Fibroblast of lung (primary cell): Measurements from ENCODE around the gene SPANXN3. TPM values are rescaled to one million over a fixed set of nuclear protein-coding genes. Genes with fewer than 3 reads are reported as not detected.

Experiments used
- DNase-seq, 2 donors: peaks; one replicate each; pipeline versions ENCODE4 v3.0.0 to v3.0.0-alpha.2; 2010; ENCODE audit warnings: low read depth in 2 of 2
- H2AFZ ChIP-seq: 2 replicates; pipeline ENCODE4 v1.5.1; 2012; ENCODE audit warnings: low read length, control low read depth, inconsistent platforms
- H3K27ac ChIP-seq: 2 replicates; pipeline ENCODE4 v1.5.1; 2011; ENCODE audit warnings: low read length, control low read depth; ENCODE audit not compliant: insufficient read depth
- H3K27me3 ChIP-seq: 2 replicates; pipeline ENCODE4 v1.5.1; 2011; ENCODE audit warnings: mild to moderate bottlenecking, low read length; ENCODE audit not compliant: control insufficient read depth, insufficient read depth
- H3K36me3 ChIP-seq: 2 replicates; pipeline ENCODE4 v1.5.1; 2011; ENCODE audit warnings: low read length; ENCODE audit not compliant: control insufficient read depth, insufficient read depth
- H3K4me1 ChIP-seq: 2 replicates; pipeline ENCODE4 v1.5.1; 2011; ENCODE audit warnings: low read length; ENCODE audit not compliant: control insufficient read depth, insufficient read depth; ENCODE audit errors: extremely low read depth
- H3K4me2 ChIP-seq: 2 replicates; pipeline ENCODE4 v1.5.1; 2011; ENCODE audit warnings: low read length, control low read depth; ENCODE audit not compliant: insufficient read depth; ENCODE audit errors: extremely low read depth
- H3K4me3 ChIP-seq, 4 experiments: fragments of 200-600 bp in 1 of 4; sonication (generic) in 1 of 4; replicated peaks in 1 of 4; 2 replicates each; pipeline ENCODE4 v1.5.1; 2011 to 2016; ENCODE audit warnings: low read length in 4 of 4, low read depth in 3 of 4, mild to moderate bottlenecking in 3 of 4, control low read depth in 2 of 4, inconsistent platforms in 1 of 4, mixed read lengths in 1 of 4; ENCODE audit not compliant: insufficient read depth in 1 of 4; ENCODE audit errors: control extremely low read depth in 1 of 4
- H3K79me2 ChIP-seq: 2 replicates; pipeline ENCODE4 v1.5.1; 2012; ENCODE audit warnings: mild to moderate bottlenecking, low read length, inconsistent platforms; ENCODE audit not compliant: control insufficient read depth, insufficient read depth
- H3K9ac ChIP-seq: 2 replicates; pipeline ENCODE4 v1.5.1; 2011; ENCODE audit warnings: mild to moderate bottlenecking, low read length, control low read depth; ENCODE audit not compliant: insufficient read depth
- H3K9me3 ChIP-seq: 2 replicates; pipeline ENCODE4 v1.5.1; 2012; ENCODE audit warnings: low read depth, low read length; ENCODE audit not compliant: control insufficient read depth, insufficient read depth
- H4K20me1 ChIP-seq: 2 replicates; pipeline ENCODE4 v1.5.1; 2011; ENCODE audit warnings: low read length; ENCODE audit not compliant: control insufficient read depth, insufficient read depth; ENCODE audit errors: extremely low read depth
- CTCF ChIP-seq, 2 donors: IDR thresholded peaks in 1 of 2; conservative IDR thresholded peaks in 1 of 2; 1 replicate in 1 of 2; 2 replicates in 1 of 2; pipeline ENCODE4 v1.5.1; 2011 to 2012; ENCODE audit warnings: low read length in 2 of 2, control low read depth in 1 of 2, inconsistent platforms in 1 of 2, low read depth in 1 of 2, mild to moderate bottlenecking in 1 of 2
- EZH2 ChIP-seq: IDR thresholded peaks from 2 replicates; pipeline ENCODE4 v1.5.1; 2012; ENCODE audit warnings: low read length, control low read depth, mild to moderate bottlenecking; ENCODE audit errors: missing control alignments
- polyA plus RNA-seq, 2 donors: library from polyadenylated mRNA; depleted of rRNA in 1 of 2; stranded (reverse) in 1 of 2; unstranded in 1 of 2; fragments of >200 nt; gene quantifications; 2 replicates each; pipeline ENCODE4 v1.2.1, GENCODE V29; 2011 to 2012; ENCODE audit warnings: missing spikeins in 1 of 2
- total RNA-seq: library from RNA; depleted of rRNA; stranded (reverse); fragments of >200 nt; gene quantifications from 2 replicates; pipeline ENCODE4 v1.2.1, GENCODE V29; 2014

SPANXN3 gene
- total and polyA plus RNA-seq, 2 donors (not counting 1 experiment from before 2014, with no cell fraction given) = not detected

- Histone ChIP-seq H2AFZ (no peak overlapping the region), H3K4me2 (no peak overlapping the region), H3K4me1 (no peaks in the 10 kb centered on the region), H3K27me3 (no peaks in the 10 kb centered on the region), H3K4me3 (no peak overlapping the region), H3K9me3 (no peaks in the 10 kb centered on the region), H3K36me3 (no peaks in the 10 kb centered on the region), H3K79me2 (no peaks in the 10 kb centered on the region), H3K9ac (no peak overlapping the region), H3K27ac (no peak overlapping the region), H4K20me1 (no peaks in the 10 kb centered on the region)
- DNase-seq = no peak
- TF ChIP-seq EZH2 (no peak), CTCF (conservative IDR thresholded peaks at IDR 0.05 in 1 of 2, IDR thresholded peaks at IDR 0.05 in 1 of 2; ENCODE audit: low read depth in 1 of 2, low read length in 2 of 2) (no peak)
Observed at GRCh38 chrX:143486105-143486504, 31.2 kb downstream of the SPANXN3 start.

GRCh38 chrX:143476751-143477150, 40.5 kb downstream of the SPANXN3 start:
- TF ChIP-seq CTCF (conservative IDR thresholded peaks at IDR 0.05 in 1 of 2, IDR thresholded peaks at IDR 0.05 in 1 of 2; ENCODE audit: low read depth in 1 of 2, low read length in 2 of 2) = no peak
- no peak for TF ChIP-seq EZH2
- H3K4me2 ChIP-seq = no peak overlapping the region
- H3K27ac ChIP-seq = no peak overlapping the region
- no peaks in the 10 kb centered on the region for H3K36me3 ChIP-seq
- no peak overlapping the region for H3K9ac ChIP-seq
- H3K4me1 ChIP-seq = no peaks in the 10 kb centered on the region
- no peak overlapping the region for H3K4me3 ChIP-seq
- no peak overlapping the region for H2AFZ ChIP-seq
- no peaks in the 10 kb centered on the region for H4K20me1 ChIP-seq
- no peaks in the 10 kb centered on the region for H3K27me3 ChIP-seq
- DNase-seq = no peak
- no peaks in the 10 kb centered on the region for H3K9me3 ChIP-seq
- H3K79me2 ChIP-seq = no peaks in the 10 kb centered on the region

- no peak for DNase-seq
- Histone ChIP-seq H3K4me3 (no peak overlapping the region), H3K27ac (no peak overlapping the region), H3K36me3 (no peaks in the 10 kb centered on the region), H2AFZ (no peak overlapping the region), H3K9ac (no peak overlapping the region), H3K4me1 (no peaks in the 10 kb centered on the region), H3K4me2 (no peak overlapping the region), H3K27me3 (no peaks in the 10 kb centered on the region), H3K9me3 (no peaks in the 10 kb centered on the region), H3K79me2 (no peaks in the 10 kb centered on the region), H4K20me1 (no peaks in the 10 kb centered on the region)
- TF ChIP-seq CTCF (conservative IDR thresholded peaks at IDR 0.05 in 1 of 2, IDR thresholded peaks at IDR 0.05 in 1 of 2; ENCODE audit: low read depth in 1 of 2, low read length in 2 of 2) (no peak), EZH2 (no peak)
Observed at GRCh38 chrX:143472347-143472938, 44.8 kb downstream of the SPANXN3 start.
